A673 (cell line): ENCODE results near the gene C9. TPM values are rescaled to one million over a fixed set of nuclear protein-coding genes. Genes with fewer than 3 reads are reported as not detected.

Experiments
- BruUV-seq: library from RNA; stranded (reverse); fragments of 400-500 nt; replicated peaks from 2 replicates; lab custom pipeline; 2021; lab: Mats Ljungman, UMichigan
- CTCF ChIA-PET: fragments of 300-600 bp; sonication (Branson Sonifier 250); formaldehyde crosslinking; loops from one replicate; lab custom pipeline; 2022; ENCODE audit warnings: antibody characterized with exemption; lab: Charles Lee
- POLR2A ChIA-PET: fragments of 300-600 bp; sonication (Branson Sonifier 250); formaldehyde crosslinking; loops from one replicate; lab custom pipeline; 2022; ENCODE audit warnings: antibody characterized with exemption; ENCODE audit not compliant: low non-redundant PET; lab: Charles Lee
- DNase-seq: peaks from one replicate; pipeline ENCODE4 v3.0.0-alpha.2; 2015; ENCODE audit warnings: low spot score
- H3K27ac ChIP-seq: fragments of 200-600 bp; sonication (generic); 2 replicates; pipeline ENCODE4 v1.5.1; 2016; ENCODE audit warnings: mixed run types, low read depth, mild to moderate bottlenecking, mixed read lengths, antibody characterized with exemption, low read length; ENCODE audit not compliant: poor library complexity, severe bottlenecking
- H3K27me3 ChIP-seq: fragments of 200-600 bp; sonication (generic); replicated peaks from 2 replicates; pipeline ENCODE4 v1.6.1; 2017; ENCODE audit warnings: mixed run types, low read depth, mild to moderate bottlenecking, mixed read lengths, antibody characterized with exemption, low read length; ENCODE audit not compliant: insufficient read depth, poor library complexity
- H3K36me3 ChIP-seq: fragments of 200-600 bp; sonication (generic); 2 replicates; pipeline ENCODE4 v1.6.1; 2016; ENCODE audit warnings: mixed run types, mild to moderate bottlenecking, mixed read lengths, antibody characterized with exemption, low read length; ENCODE audit not compliant: insufficient read depth, poor library complexity, severe bottlenecking
- H3K4me1 ChIP-seq: fragments of 200-600 bp; sonication (generic); 2 replicates; pipeline ENCODE4 v1.6.1; 2017; ENCODE audit warnings: mixed run types, mild to moderate bottlenecking, mixed read lengths, antibody characterized with exemption, low read length; ENCODE audit not compliant: insufficient read depth, poor library complexity, severe bottlenecking
- H3K4me3 ChIP-seq: fragments of 200-600 bp; sonication (generic); 2 replicates; pipeline ENCODE4 v1.5.1; 2016; ENCODE audit warnings: low read depth, mixed run types, mild to moderate bottlenecking, mixed read lengths, low read length; ENCODE audit not compliant: poor library complexity, severe bottlenecking
- H3K9me3 ChIP-seq: fragments of 200-600 bp; sonication (generic); 2 replicates; pipeline ENCODE4 v1.6.1; 2016; ENCODE audit warnings: mixed run types, low read depth, mild to moderate bottlenecking, mixed read lengths, antibody characterized with exemption, low read length; ENCODE audit not compliant: poor library complexity, severe bottlenecking
- CTCF ChIP-seq: fragments of 300-800, 200-600 bp; sonication (generic); conservative IDR thresholded peaks from 2 replicates; pipeline ENCODE4 v1.5.1; 2017; ENCODE audit warnings: low read depth, mild to moderate bottlenecking, antibody characterized with exemption, low read length, moderate library complexity, mixed read lengths
- EZH2 ChIP-seq: fragments of 200-600 bp; sonication (generic); IDR thresholded peaks from 2 replicates; pipeline ENCODE4 v1.6.1; 2017; ENCODE audit warnings: borderline replicate concordance, low read depth, mild to moderate bottlenecking, mixed read lengths, antibody characterized with exemption, low read length; ENCODE audit not compliant: poor library complexity, severe bottlenecking
- intact Hi-C: fragments of 100-400 bp; cut with micrococcal nuclease; formaldehyde crosslinking; loops from one replicate; pipeline ENCODE4 v1.10.0; 2022; ENCODE audit not compliant: unreplicated experiment
- total RNA-seq: library from RNA; stranded (reverse); gene quantifications from 2 replicates; pipeline ENCODE4 v1.2.3, GENCODE V29; 2021

The C9 gene
- total RNA-seq, 1 experiment from 2014 or later: not detected

- no peaks in the 10 kb centered on the region for H3K4me1 ChIP-seq
- H3K36me3 ChIP-seq: no peaks in the 10 kb centered on the region
- CTCF ChIA-PET: no interaction called here
- no peak for DNase-seq
- POLR2A ChIA-PET: no interaction called here
- TF ChIP-seq CTCF (no peak), EZH2 (no peak)
- no peaks in the 10 kb centered on the region for H3K27me3 ChIP-seq
- intact Hi-C loops: no loop called here
- BruUV-seq: no TSS peak
- H3K9me3 ChIP-seq: no peaks in the 10 kb centered on the region
- no peak overlapping the region for H3K4me3 ChIP-seq
- no peak overlapping the region for H3K27ac ChIP-seq
Measured at GRCh38 chr5:39331861-39332381, 32.4 kb downstream of the C9 start.

- Histone ChIP-seq H3K4me1 (no peaks in the 10 kb centered on the region), H3K9me3 (no peaks in the 10 kb centered on the region), H3K4me3 (no peak overlapping the region), H3K27ac (no peak overlapping the region), H3K27me3 (no peaks in the 10 kb centered on the region), H3K36me3 (no peaks in the 10 kb centered on the region)
- intact Hi-C loops: no loop called here
- ChIA-PET POLR2A (no interaction called here), CTCF (no interaction called here)
- no peak for DNase-seq
- TF ChIP-seq EZH2 (no peak), CTCF (no peak)
- BruUV-seq: no TSS peak
Measured at GRCh38 chr5:39328731-39329130, 35.6 kb downstream of the C9 start.

DNA sequence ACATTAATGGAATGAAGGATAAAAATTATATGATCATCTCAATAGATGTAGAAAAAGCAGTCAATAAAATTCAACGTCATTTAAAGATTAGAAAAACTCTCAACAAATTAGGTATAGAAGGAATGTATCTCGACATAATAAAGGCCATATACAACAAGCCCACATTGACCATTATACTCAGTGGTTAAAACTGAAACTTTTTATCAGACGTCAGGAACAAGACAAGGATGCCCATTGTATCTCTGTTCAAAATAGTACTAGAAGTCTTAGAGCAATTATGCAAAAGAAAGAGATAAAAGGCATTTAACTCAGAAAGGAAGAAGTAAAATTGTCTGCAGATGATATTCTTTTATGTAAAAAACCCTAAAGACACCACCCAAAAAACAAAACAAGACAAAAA lies 40.8 kb downstream of the C9 start:
- CTCF ChIA-PET: no interaction called here
- H3K9me3 ChIP-seq: no peaks in the 10 kb centered on the region
- BruUV-seq: no TSS peak
- no peaks in the 10 kb centered on the region for H3K27me3 ChIP-seq
- POLR2A ChIA-PET: no interaction called here
- no peaks in the 10 kb centered on the region for H3K36me3 ChIP-seq
- no peak overlapping the region for H3K27ac ChIP-seq
- intact Hi-C loops: no loop called here
- no peak for TF ChIP-seq CTCF
- no peak for TF ChIP-seq EZH2
- H3K4me1 ChIP-seq: no peaks in the 10 kb centered on the region
- no peak for DNase-seq
- H3K4me3 ChIP-seq: no peak overlapping the region
